Gastrocnemius medialis (tissue), 4 donors: ENCODE results near the gene ANO10.
"Not testable (repeated sequence)": the region's sequence is repeated elsewhere in the genome, so short reads cannot be mapped to it uniquely, and the experiment has no call there.

ENCODE experiments used
- POLR2A ChIP-seq, 2 donors: fragments of 450-650 bp; IDR thresholded peaks; one replicate each; pipeline ENCODE4 v1.6.1; 2017; ENCODE audit warnings: antibody characterized with exemption in 2 of 2, mild to moderate bottlenecking in 2 of 2, moderate library complexity in 2 of 2
- TF ChIP-seq, protein P1 (sequence below), 5 experiments: fragments of 450-650 bp in 3 of 5; fragments of 200-600 bp in 2 of 5; sonication (generic) in 2 of 5; IDR thresholded peaks in 4 of 5; conservative IDR thresholded peaks in 1 of 5; 1 replicate in 4 of 5; 2 replicates in 1 of 5; pipeline ENCODE4 v1.5.1; 2016 to 2019; ENCODE audit warnings: antibody characterized with exemption in 5 of 5, mild to moderate bottlenecking in 3 of 5, moderate library complexity in 3 of 5

DNA sequence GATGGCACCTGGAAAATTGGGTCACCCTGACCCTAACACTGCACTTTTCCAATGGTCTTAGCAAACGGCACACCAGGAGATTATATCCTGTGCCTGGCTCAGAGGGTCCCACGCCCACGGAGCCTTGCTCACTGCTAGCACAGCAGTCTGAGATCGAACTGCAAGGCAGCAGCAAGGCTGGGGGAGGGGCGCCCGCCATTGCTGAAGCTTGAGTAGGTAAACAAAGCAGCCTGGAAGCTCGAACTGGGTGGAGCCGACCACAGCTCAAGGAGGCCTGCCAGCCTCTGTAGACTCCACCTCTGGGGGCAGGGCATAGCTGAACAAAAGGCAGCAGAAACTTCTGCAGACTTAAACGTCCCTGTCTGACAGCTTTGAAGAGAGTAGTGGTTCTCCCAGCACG lies 29.9 kb downstream of the ANO10 start:
- TF ChIP-seq POLR2A (IDR thresholded peaks at IDR 0.05) = not testable (repeated sequence)
- TF ChIP-seq, protein P1, sequence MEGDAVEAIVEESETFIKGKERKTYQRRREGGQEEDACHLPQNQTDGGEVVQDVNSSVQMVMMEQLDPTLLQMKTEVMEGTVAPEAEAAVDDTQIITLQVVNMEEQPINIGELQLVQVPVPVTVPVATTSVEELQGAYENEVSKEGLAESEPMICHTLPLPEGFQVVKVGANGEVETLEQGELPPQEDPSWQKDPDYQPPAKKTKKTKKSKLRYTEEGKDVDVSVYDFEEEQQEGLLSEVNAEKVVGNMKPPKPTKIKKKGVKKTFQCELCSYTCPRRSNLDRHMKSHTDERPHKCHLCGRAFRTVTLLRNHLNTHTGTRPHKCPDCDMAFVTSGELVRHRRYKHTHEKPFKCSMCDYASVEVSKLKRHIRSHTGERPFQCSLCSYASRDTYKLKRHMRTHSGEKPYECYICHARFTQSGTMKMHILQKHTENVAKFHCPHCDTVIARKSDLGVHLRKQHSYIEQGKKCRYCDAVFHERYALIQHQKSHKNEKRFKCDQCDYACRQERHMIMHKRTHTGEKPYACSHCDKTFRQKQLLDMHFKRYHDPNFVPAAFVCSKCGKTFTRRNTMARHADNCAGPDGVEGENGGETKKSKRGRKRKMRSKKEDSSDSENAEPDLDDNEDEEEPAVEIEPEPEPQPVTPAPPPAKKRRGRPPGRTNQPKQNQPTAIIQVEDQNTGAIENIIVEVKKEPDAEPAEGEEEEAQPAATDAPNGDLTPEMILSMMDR (IDR thresholded peaks at IDR 0.05 in 4 of 5, conservative IDR thresholded peaks at IDR 0.05 in 1 of 5) = not testable (repeated sequence)
